H1 (cell line): ENCODE results near the gene PAOX. TPM values are rescaled to one million over a fixed set of nuclear protein-coding genes. Genes with fewer than 3 reads are reported as not detected.

Source experiments
- CTCF ChIA-PET: fragments of 300-600 bp; sonication (Branson Sonifier 250); formaldehyde crosslinking; loops from one replicate; lab custom pipeline; 2021; ENCODE audit not compliant: partially characterized antibody; lab: Charles Lee
- POLR2A ChIA-PET: fragments of 300-600 bp; sonication (Branson Sonifier 250); formaldehyde crosslinking; loops from one replicate; lab custom pipeline; 2021; ENCODE audit warnings: inconsistent platforms; ENCODE audit not compliant: partially characterized antibody; lab: Charles Lee
- DNase-seq, 2 experiments: peaks; one replicate each; pipeline versions ENCODE4 v3.0.0 to v3.0.0-alpha.2; 2010 to 2022; ENCODE audit warnings: low spot score in 2 of 2, low read depth in 1 of 2, mixed read lengths in 1 of 2
- FAIRE-seq: peaks from 2 replicates; lab custom pipeline; 2011; peaks lifted over from hg19 to GRCh38; lab: Jason Lieb, UNC
- H2AFZ ChIP-seq: 2 replicates; pipeline ENCODE4 v1.8.1; 2012; ENCODE audit warnings: low read length, inconsistent platforms
- H2AK5ac ChIP-seq: 2 replicates; pipeline ENCODE4 v1.6.1; 2013; ENCODE audit warnings: low read depth, low read length
- H2BK120ac ChIP-seq: replicated peaks from 2 replicates; pipeline ENCODE3; 2013; ENCODE audit warnings: low read depth, low read length, inconsistent platforms
- H2BK12ac ChIP-seq: 2 replicates; pipeline ENCODE4 v1.6.1; 2013; ENCODE audit warnings: low read depth, low read length
- H2BK15ac ChIP-seq: 2 replicates; pipeline ENCODE4 v1.6.1; 2013; ENCODE audit warnings: low read length
- H2BK20ac ChIP-seq: 2 replicates; pipeline ENCODE4 v1.6.1; 2013; ENCODE audit warnings: low read length
- H2BK5ac ChIP-seq: 2 replicates; pipeline ENCODE4 v1.6.1; 2013; ENCODE audit warnings: low read depth, low read length
- H3K14ac ChIP-seq: 2 replicates; pipeline ENCODE4 v1.6.1; 2013; ENCODE audit warnings: inconsistent platforms; ENCODE audit not compliant: insufficient read length
- H3K18ac ChIP-seq: 2 replicates; pipeline ENCODE4 v1.6.1; 2013; ENCODE audit warnings: low read length; ENCODE audit errors: extremely low read depth
- H3K23ac ChIP-seq: 2 replicates; pipeline ENCODE4 v1.6.1; 2013; ENCODE audit warnings: inconsistent platforms; ENCODE audit not compliant: insufficient read length
- H3K23me2 ChIP-seq: 2 replicates; pipeline ENCODE4 v1.6.1; 2013; ENCODE audit warnings: low read depth, low read length
- H3K27ac ChIP-seq: 2 replicates; pipeline ENCODE4 v1.6.1; 2011; ENCODE audit warnings: low read depth, low read length, inconsistent platforms
- H3K27me3 ChIP-seq, 4 experiments: replicated peaks in 1 of 4; 1 replicate in 1 of 4; 2 replicates in 3 of 4; pipeline versions ENCODE4 v1.6.1 to v1.8.1; 2011 to 2013; ENCODE audit warnings: low read length in 3 of 4, mild to moderate bottlenecking in 3 of 4, inconsistent platforms in 2 of 4, mixed read lengths in 2 of 4, moderate library complexity in 1 of 4; ENCODE audit not compliant: control insufficient read depth in 3 of 4, insufficient read depth in 3 of 4; ENCODE audit errors: extremely low read depth in 1 of 4
- H3K36me3 ChIP-seq, 4 experiments: 2 replicates each; pipeline versions ENCODE4 v1.6.1 to v1.8.1; 2011 to 2013; ENCODE audit warnings: mild to moderate bottlenecking in 4 of 4, low read length in 3 of 4, moderate library complexity in 2 of 4, control low read depth in 1 of 4, inconsistent platforms in 1 of 4; ENCODE audit not compliant: insufficient read depth in 4 of 4, control insufficient read depth in 2 of 4
- H3K4ac ChIP-seq: replicated peaks from 2 replicates; pipeline ENCODE3; 2013; ENCODE audit warnings: low read length, low read depth, mixed read lengths, inconsistent platforms; ENCODE audit not compliant: insufficient read length
- H3K4me1 ChIP-seq, 4 experiments: replicated peaks in 1 of 4; 1 replicate in 1 of 4; 2 replicates in 3 of 4; pipeline versions ENCODE4 v1.6.1 to v1.8.1; 2011 to 2013; ENCODE audit warnings: low read length in 3 of 4, inconsistent platforms in 2 of 4, mixed read lengths in 1 of 4; ENCODE audit not compliant: insufficient read depth in 4 of 4, control insufficient read depth in 3 of 4
- H3K4me2 ChIP-seq, 2 experiments: 2 replicates each; pipeline versions ENCODE4 v1.6.1 to v1.8.1; 2011 to 2013; ENCODE audit warnings: low read depth in 2 of 2, low read length in 2 of 2, control low read depth in 1 of 2, inconsistent platforms in 1 of 2, mild to moderate bottlenecking in 1 of 2; ENCODE audit not compliant: insufficient read depth in 1 of 2
- H3K4me3 ChIP-seq, 4 experiments: fragments of 200-600, 300-600 bp in 1 of 4; sonication (generic), shearing (Covaris generic), sonication (Bioruptor Twin) in 1 of 4; 2 replicates each; pipeline versions ENCODE4 v1.5.1 to v1.8.1; 2011 to 2016; ENCODE audit warnings: low read length in 4 of 4, low read depth in 3 of 4, control low read depth in 2 of 4, inconsistent platforms in 2 of 4, mild to moderate bottlenecking in 2 of 4, mixed read lengths in 1 of 4, moderate library complexity in 1 of 4; ENCODE audit not compliant: insufficient read depth in 2 of 4; ENCODE audit errors: extremely low read depth in 1 of 4
- H3K56ac ChIP-seq: replicated peaks from 2 replicates; pipeline ENCODE3; 2013; ENCODE audit warnings: low read depth, mild to moderate bottlenecking, mixed read lengths, low read length, inconsistent platforms; ENCODE audit not compliant: insufficient read length
- H3K79me1 ChIP-seq: 2 replicates; pipeline ENCODE4 v1.6.1; 2013; ENCODE audit warnings: low read depth, low read length, control low read depth
- H3K79me2 ChIP-seq, 2 experiments: 2 replicates each; pipeline versions ENCODE4 v1.6.1 to v1.8.1; 2012 to 2013; ENCODE audit warnings: low read length in 2 of 2, mild to moderate bottlenecking in 2 of 2, inconsistent platforms in 1 of 2; ENCODE audit not compliant: insufficient read depth in 2 of 2, control insufficient read depth in 1 of 2
- H3K9ac ChIP-seq, 4 experiments: replicated peaks in 1 of 4; 1 replicate in 1 of 4; 2 replicates in 3 of 4; pipeline versions ENCODE4 v1.6.1 to v1.8.1; 2011 to 2013; ENCODE audit warnings: low read depth in 3 of 4, low read length in 3 of 4, control low read depth in 2 of 4, mild to moderate bottlenecking in 2 of 4, moderate library complexity in 2 of 4, inconsistent platforms in 1 of 4; ENCODE audit errors: extremely low read depth in 1 of 4
- H3K9me3 ChIP-seq, 2 experiments: 2 replicates each; pipeline versions ENCODE4 v1.6.1 to v1.8.1; 2012 to 2013; ENCODE audit warnings: mild to moderate bottlenecking in 2 of 2, moderate library complexity in 2 of 2, control low read depth in 1 of 2, inconsistent platforms in 1 of 2, low read depth in 1 of 2, low read length in 1 of 2, mixed read lengths in 1 of 2; ENCODE audit not compliant: insufficient read depth in 2 of 2
- H4K20me1 ChIP-seq, 2 experiments: replicated peaks in 1 of 2; 2 replicates each; pipeline versions ENCODE3 to v1.8.1; 2011 to 2013; ENCODE audit warnings: inconsistent platforms in 2 of 2, low read length in 2 of 2, mild to moderate bottlenecking in 1 of 2; ENCODE audit not compliant: insufficient read depth in 2 of 2, control insufficient read depth in 1 of 2
- H4K5ac ChIP-seq: 2 replicates; pipeline ENCODE4 v1.6.1; 2013; ENCODE audit warnings: low read length, low read depth, mixed read lengths, inconsistent platforms; ENCODE audit not compliant: insufficient read length
- H4K8ac ChIP-seq: 2 replicates; pipeline ENCODE4 v1.8.0; 2013; ENCODE audit warnings: mild to moderate bottlenecking, moderate library complexity, low read length, inconsistent platforms; ENCODE audit not compliant: insufficient read depth; ENCODE audit errors: extremely low read depth
- H4K91ac ChIP-seq: replicated peaks from 2 replicates; pipeline ENCODE3; 2013; ENCODE audit warnings: low read length, mixed read lengths, inconsistent platforms; ENCODE audit not compliant: insufficient read length
- BRCA1 ChIP-seq: IDR thresholded peaks from 2 replicates; pipeline ENCODE4 v1.6.1; 2012; ENCODE audit warnings: low read depth, low read length, improper control_type of control experiment
- CBX5 ChIP-seq: fragments of 300-800, 300-1000 bp; sonication (generic); IDR thresholded peaks from 2 replicates; pipeline ENCODE4 v1.7.1; 2016; ENCODE audit warnings: antibody characterized with exemption, low read length, low read depth
- POLR2AphosphoS5 ChIP-seq: IDR thresholded peaks from 2 replicates; pipeline ENCODE4 v1.6.1; 2011; ENCODE audit warnings: low read depth, low read length
- SIN3A ChIP-seq, 2 experiments: IDR thresholded peaks in 1 of 2; conservative IDR thresholded peaks in 1 of 2; 2 replicates each; pipeline ENCODE4 v1.6.1; 2011 to 2012; ENCODE audit warnings: low read length in 2 of 2, improper control_type of control experiment in 1 of 2, low read depth in 1 of 2, mild to moderate bottlenecking in 1 of 2
- WGBS, 2 experiments: shearing (Covaris generic) in 1 of 2; methylation state at CpG; one replicate each; pipeline versions ENCODE4 v1.1.6 to v1.1.7; 2013 to 2015; ENCODE audit warnings: low lambda C conversion rate in 2 of 2, mixed read lengths in 2 of 2, inconsistent platforms in 1 of 2, low coverage in 1 of 2, missing lambda C conversion rate in 1 of 2; ENCODE audit not compliant: insufficient replicate concordance in 2 of 2, insufficient coverage in 1 of 2, insufficient read length in 1 of 2; ENCODE audit errors: extremely low coverage in 1 of 2, missing lambda C conversion rate in 1 of 2; 5-methylcytosine and 5-hydroxymethylcytosine counted together
- polyA plus RNA-seq, 7 experiments: library from polyadenylated mRNA; depleted of rRNA in 3 of 7; stranded (reverse) in 5 of 7; unstranded in 2 of 7; fragments of >200 nt in 5 of 7; fragments of 200-250 nt in 2 of 7; gene quantifications; 1 replicate in 5 of 7; 2 replicates in 1 of 7; 4 replicates in 1 of 7; pipeline versions ENCODE4 v1.2.1 to v1.2.3, GENCODE V29; 2011 to 2013; ENCODE audit warnings: missing spikeins in 2 of 7, mixed read lengths in 2 of 7
- total RNA-seq: library from RNA; stranded (reverse); fragmentation: NEBNext Ultra II Directional; extraction: Animal tissue kit (Norgen Biotek cat#: 25700); gene quantifications from 2 replicates; pipeline ENCODE4 v1.2.1, GENCODE V29; 2021

PAOX gene
- total and polyA plus RNA-seq, 2 of the 8 experiments (the other 6 are each of a cell fraction or from before 2014, with no cell fraction given) = 3.7 to 4.3 TPM

GRCh38 chr10:133421336-133422222 is 42.5 kb downstream of the PAOX start:
- H3K23ac ChIP-seq = no peak overlapping the region
- no peak overlapping the region for H2BK12ac ChIP-seq
- no peak overlapping the region for H3K4me2 ChIP-seq
- DNase-seq (no peak), FAIRE-seq (no peak)
- no peak overlapping the region; the same call in 1 of the 2 replicates for H3K18ac ChIP-seq
- no peak for TF ChIP-seq BRCA1
- no peak for TF ChIP-seq CBX5
- TF ChIP-seq SIN3A (conservative IDR thresholded peaks at IDR 0.05 in 1 of 2, IDR thresholded peaks at IDR 0.05 in 1 of 2; ENCODE audit: low read depth in 1 of 2, low read length in 2 of 2) = no peak
- 0 out of 2 replicates have a peak, but pooled peaks have one; percentile 35 for TF ChIP-seq POLR2AphosphoS5
- no peak overlapping the region for H3K27ac ChIP-seq
- no peak overlapping the region for H2BK15ac ChIP-seq
- H3K79me2 ChIP-seq = no peaks in the 10 kb centered on the region
- no peak overlapping the region for H4K91ac ChIP-seq
- H4K5ac ChIP-seq = no peak overlapping the region
- no peaks in the 10 kb centered on the region for H3K79me1 ChIP-seq
- no peak overlapping the region for H3K4me3 ChIP-seq
- no peak overlapping the region for H3K4ac ChIP-seq
- H3K9me3 ChIP-seq = peaks cover 0 to 3% of the 10 kb centered on the region in 2 experiments; a peak in 1 of 4 replicates
- POLR2A ChIA-PET = interaction anchor here (1.4 to 1.9 kb wide), 5 partner anchors 18 to 70 kb away, joined by 3 to 5 read pairs (median 4); partner anchors contain the start of gene MTG1
- H4K8ac ChIP-seq = peak overlapping the region; percentile 57; the same call in 1 of the 2 replicates
- H3K14ac ChIP-seq = no peak overlapping the region
- H2AK5ac ChIP-seq = no peak overlapping the region
- CTCF ChIA-PET = interaction anchor here (1.7 kb wide), 1 partner anchor 70 kb away, joined by 3 read pairs; no protein-coding TSS in a partner anchor
- H2BK5ac ChIP-seq = no peak overlapping the region
- peaks cover 0 to 4% (median 0%) of the 10 kb centered on the region in 4 experiments; a peak in 1 of 8 replicates for H3K36me3 ChIP-seq
- H3K9ac ChIP-seq = no peak overlapping the region
- no peak overlapping the region for H3K56ac ChIP-seq
- H3K23me2 ChIP-seq = peaks cover 3% of the 10 kb centered on the region; the same call in 1 of the 2 replicates
- peaks cover 5 to 22% of the 10 kb centered on the region in 2 experiments for H4K20me1 ChIP-seq
- no peak overlapping the region for H2BK20ac ChIP-seq
- peaks cover 0 to 6% (median 0%) of the 10 kb centered on the region in 4 experiments; a peak in 2 of 7 replicates for H3K4me1 ChIP-seq
- H2AFZ ChIP-seq = no peak overlapping the region
- H2BK120ac ChIP-seq = no peak overlapping the region
- H3K27me3 ChIP-seq = peaks cover 0 to 8% (median under 1%) of the 10 kb centered on the region in 4 experiments; a peak in 3 of 7 replicates
- WGBS, 2 experiments = 84% methylated on average over 15 of the region's 17 CpGs; no CpG with 5 or more reads in 1 of the 2 experiments
